ENCODE measurements around the gene MCAT. TPM values are rescaled to one million over a fixed set of nuclear protein-coding genes. Genes with fewer than 3 reads are reported as not detected.

The MCAT gene
- total RNA-seq, 1 donor from 2014 or later: 16.6 TPM

DNA sequence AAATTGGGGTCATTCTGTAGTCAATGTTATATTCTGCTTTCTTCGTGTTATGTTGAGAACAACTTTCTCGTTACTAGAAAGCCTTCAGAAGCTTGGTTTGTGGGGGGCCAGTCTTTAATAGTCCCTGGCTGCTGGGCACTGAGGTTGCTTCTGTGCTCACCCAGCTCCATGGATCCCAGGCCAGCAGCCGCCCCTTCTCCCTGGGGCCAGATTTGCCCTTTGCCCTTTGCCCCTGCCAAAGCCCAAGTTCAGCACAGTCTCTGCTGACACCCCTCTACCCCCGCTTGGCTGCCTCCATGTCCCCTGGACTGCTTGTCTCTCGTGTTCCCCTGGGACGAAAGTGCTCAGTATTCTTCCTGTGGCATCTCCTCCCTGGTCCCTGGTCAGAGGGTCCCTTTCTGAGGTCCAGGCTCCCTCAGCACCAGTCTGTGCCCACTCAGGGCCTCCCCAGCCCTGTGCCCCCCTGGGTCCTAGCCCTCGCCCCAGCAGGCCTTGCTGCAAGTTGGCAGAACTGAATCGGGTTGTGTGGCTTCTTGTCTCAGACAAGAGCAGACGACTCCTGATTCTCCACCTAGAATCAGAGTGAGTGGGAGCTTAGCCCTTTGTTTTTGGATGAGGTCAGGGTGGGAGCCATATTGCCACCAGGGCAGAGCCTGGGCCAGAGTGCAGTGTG lies 14.8 kb upstream of the MCAT start:
- Mint-ChIP-seq H3K9me3 (ENCODE audit: unreplicated experiment) (no peaks in the 10 kb centered on the region), H3K4me3 (ENCODE audit: unreplicated experiment) (no peak overlapping the region), H3K27ac (ENCODE audit: unreplicated experiment) (no peak overlapping the region), H3K4me1 (ENCODE audit: unreplicated experiment) (peaks cover 17% of the 10 kb centered on the region), H3K36me3 (ENCODE audit: unreplicated experiment) (no peaks in the 10 kb centered on the region), H3K27me3 (ENCODE audit: unreplicated experiment) (no peaks in the 10 kb centered on the region)
- TF ChIP-seq CTCF (IDR thresholded peaks at IDR 0.05): no peak
- DNase-seq (ENCODE audit: extremely low spot score, unreplicated experiment): no peak

GRCh38 chr22:43156413-43156812 lies 13.2 kb upstream of the MCAT start:
- Mint-ChIP-seq H3K4me3 (ENCODE audit: unreplicated experiment) (no peak overlapping the region), H3K27ac (ENCODE audit: unreplicated experiment) (no peak overlapping the region)
- TF ChIP-seq CTCF (IDR thresholded peaks at IDR 0.05): no peak

GRCh38 chr22:43155789-43156188 lies 12.6 kb upstream of the MCAT start:
- no peak for DNase-seq (ENCODE audit: extremely low spot score, unreplicated experiment)
- Mint-ChIP-seq H3K4me1 (ENCODE audit: unreplicated experiment) (peaks cover 31% of the 10 kb centered on the region), H3K4me3 (ENCODE audit: unreplicated experiment) (no peak overlapping the region), H3K36me3 (ENCODE audit: unreplicated experiment) (no peaks in the 10 kb centered on the region), H3K27ac (ENCODE audit: unreplicated experiment) (no peak overlapping the region), H3K27me3 (ENCODE audit: unreplicated experiment) (no peaks in the 10 kb centered on the region), H3K9me3 (ENCODE audit: unreplicated experiment) (no peaks in the 10 kb centered on the region)
- TF ChIP-seq CTCF (IDR thresholded peaks at IDR 0.05): no peak

More at GRCh38 chr22:43156413-43156812, 13.2 kb upstream of the MCAT start:
- Mint-ChIP-seq H3K36me3 (ENCODE audit: unreplicated experiment) (no peaks in the 10 kb centered on the region), H3K27me3 (ENCODE audit: unreplicated experiment) (no peaks in the 10 kb centered on the region), H3K9me3 (ENCODE audit: unreplicated experiment) (no peaks in the 10 kb centered on the region), H3K4me1 (ENCODE audit: unreplicated experiment) (peaks cover 27% of the 10 kb centered on the region)
- DNase-seq (ENCODE audit: extremely low spot score, unreplicated experiment): no peak

DNA sequence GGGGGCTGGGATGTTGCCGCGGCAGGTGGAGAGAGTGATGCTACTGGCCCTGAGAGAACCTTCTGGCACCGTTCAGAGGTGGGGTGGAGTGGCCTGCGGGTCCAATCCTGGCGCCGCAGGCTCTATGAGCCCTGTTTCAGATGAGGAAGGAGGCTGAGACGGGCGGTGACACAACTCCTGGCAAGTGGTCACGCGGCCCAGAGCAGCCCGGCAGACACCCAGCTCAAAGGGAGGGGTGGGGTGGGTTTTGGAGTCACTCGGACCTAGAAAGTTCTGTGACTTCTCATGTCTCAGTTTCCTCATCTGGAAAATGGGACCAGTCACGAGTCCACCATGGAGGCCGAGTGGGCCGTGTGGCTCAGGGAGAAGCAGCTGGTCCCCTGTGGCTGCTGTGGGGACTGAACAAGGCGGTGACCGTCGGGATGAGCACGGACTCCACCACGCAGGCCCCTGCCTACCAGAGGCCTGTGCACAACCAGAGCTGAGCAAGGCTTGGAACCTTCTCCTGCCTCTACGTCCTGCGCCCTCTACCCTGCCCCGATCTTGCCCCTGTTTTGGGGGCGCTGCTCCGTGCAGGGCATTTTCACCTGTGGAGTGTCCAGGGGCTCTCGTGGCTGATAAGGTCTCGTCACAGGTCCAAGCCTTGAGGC lies 11.8 kb upstream of the MCAT start:
- Mint-ChIP-seq H3K36me3 (ENCODE audit: unreplicated experiment) (no peaks in the 10 kb centered on the region), H3K27ac (ENCODE audit: unreplicated experiment) (no peak overlapping the region), H3K4me1 (ENCODE audit: unreplicated experiment) (peaks cover 27% of the 10 kb centered on the region), H3K4me3 (ENCODE audit: unreplicated experiment) (no peak overlapping the region), H3K9me3 (ENCODE audit: unreplicated experiment) (no peaks in the 10 kb centered on the region), H3K27me3 (ENCODE audit: unreplicated experiment) (no peaks in the 10 kb centered on the region)
- DNase-seq (ENCODE audit: extremely low spot score, unreplicated experiment): no peak
- TF ChIP-seq CTCF (IDR thresholded peaks at IDR 0.05): no peak

GRCh38 chr22:43153899-43154298 lies 10.7 kb upstream of the MCAT start:
- Mint-ChIP-seq H3K27me3 (ENCODE audit: unreplicated experiment) (no peaks in the 10 kb centered on the region), H3K4me1 (ENCODE audit: unreplicated experiment) (peaks cover 23% of the 10 kb centered on the region), H3K27ac (ENCODE audit: unreplicated experiment) (no peak overlapping the region), H3K9me3 (ENCODE audit: unreplicated experiment) (no peaks in the 10 kb centered on the region), H3K4me3 (ENCODE audit: unreplicated experiment) (no peak overlapping the region), H3K36me3 (ENCODE audit: unreplicated experiment) (no peaks in the 10 kb centered on the region)
- no peak for DNase-seq (ENCODE audit: extremely low spot score, unreplicated experiment)
- TF ChIP-seq CTCF (IDR thresholded peaks at IDR 0.05): no peak
